HepG2 (cell line): ENCODE measurements around the gene KARS1. TPM values are rescaled to one million over a fixed set of nuclear protein-coding genes. Genes with fewer than 3 reads are reported as not detected.

Source experiments
- CBX5 ChIP-seq: sonication (generic); formaldehyde crosslinking; IDR thresholded peaks from 2 replicates; pipeline ENCODE4 v1.4.0; 2020; ENCODE audit warnings: missing genetic modification reagents, borderline replicate concordance
- CHD4 ChIP-seq: fragments of 200-600 bp; sonication (generic); IDR thresholded peaks from 2 replicates; pipeline ENCODE4 v1.7.0; 2017; ENCODE audit warnings: mild to moderate bottlenecking, low read length, borderline replicate concordance
- FOXK1 ChIP-seq: sonication (generic); formaldehyde crosslinking; IDR thresholded peaks from 2 replicates; pipeline ENCODE4 v1.4.0; 2020; ENCODE audit warnings: low read depth, missing genetic modification reagents, borderline replicate concordance
- FOXP1 ChIP-seq, 2 experiments: fragments of 450-650 bp in 1 of 2; IDR thresholded peaks; 2 replicates each; pipeline ENCODE4 v1.6.1; 2017 to 2018; ENCODE audit warnings: antibody characterized with exemption in 1 of 2
- HDAC2 ChIP-seq: sonication (generic); formaldehyde crosslinking; IDR thresholded peaks from 2 replicates; pipeline ENCODE4 v1.4.0; 2020; ENCODE audit warnings: missing genetic modification reagents
- IRX3 ChIP-seq: sonication (generic); formaldehyde crosslinking; IDR thresholded peaks from 2 replicates; pipeline ENCODE4 v1.8.1; 2023; ENCODE audit warnings: mild to moderate bottlenecking, low read depth, missing genetic modification reagents, borderline replicate concordance
- KDM5B ChIP-seq: sonication (generic); formaldehyde crosslinking; IDR thresholded peaks from 2 replicates; pipeline ENCODE4 v1.4.0; 2020; ENCODE audit warnings: missing genetic modification reagents, mild to moderate bottlenecking, borderline replicate concordance
- KLF16 ChIP-seq, 2 experiments: sonication (generic) in 1 of 2; formaldehyde crosslinking in 1 of 2; IDR thresholded peaks; 2 replicates each; pipeline versions ENCODE4 v1.6.1 to v1.8.0; 2016 to 2023; ENCODE audit warnings: missing genetic modification reagents in 2 of 2, missing compliant biosample characterization in 1 of 2
- MEIS2 ChIP-seq: sonication (generic); formaldehyde crosslinking; IDR thresholded peaks from 2 replicates; pipeline ENCODE4 v1.9.0; 2021; ENCODE audit warnings: mild to moderate bottlenecking, missing genetic modification reagents
- PREB ChIP-seq: sonication (generic); formaldehyde crosslinking; IDR thresholded peaks from 2 replicates; pipeline ENCODE4 v1.4.0; 2020; ENCODE audit warnings: missing genetic modification reagents
- RBM39 ChIP-seq: fragments of 200-400 bp; formaldehyde crosslinking; IDR thresholded peaks from one replicate; pipeline ENCODE4 v1.6.1; 2018; ENCODE audit warnings: antibody characterized with exemption, mild to moderate bottlenecking, low read depth, low read length; ENCODE audit not compliant: poor library complexity, severe bottlenecking
- RFX5 ChIP-seq: IDR thresholded peaks from 2 replicates; pipeline ENCODE4 v1.6.1; 2011; ENCODE audit warnings: low read depth, low read length, improper control_type of control experiment
- SALL1 ChIP-seq: sonication (generic); formaldehyde crosslinking; IDR thresholded peaks from 2 replicates; pipeline ENCODE4 v1.8.0; 2022; ENCODE audit warnings: mild to moderate bottlenecking, missing genetic modification reagents
- ZBTB43 ChIP-seq: sonication (generic); formaldehyde crosslinking; conservative IDR thresholded peaks from 2 replicates; pipeline ENCODE4 v1.4.0; 2020; ENCODE audit warnings: missing genetic modification reagents
- ZBTB8A ChIP-seq: sonication (generic); formaldehyde crosslinking; IDR thresholded peaks from 2 replicates; pipeline ENCODE4 v1.4.0; 2020; ENCODE audit warnings: mild to moderate bottlenecking, low read depth, missing genetic modification reagents, borderline replicate concordance
- ZNF10 ChIP-seq: sonication (generic); formaldehyde crosslinking; IDR thresholded peaks from 2 replicates; pipeline ENCODE4 v1.4.0; 2020; ENCODE audit warnings: mild to moderate bottlenecking, low read depth, missing genetic modification reagents, borderline replicate concordance
- ZNF143 ChIP-seq: sonication (generic); formaldehyde crosslinking; IDR thresholded peaks from 2 replicates; pipeline ENCODE4 v1.4.0; 2020; ENCODE audit warnings: missing genetic modification reagents
- ZNF431 ChIP-seq: sonication (generic); formaldehyde crosslinking; IDR thresholded peaks from 2 replicates; pipeline ENCODE4 v1.9.0; 2022; ENCODE audit warnings: missing genetic modification reagents, low read depth, mild to moderate bottlenecking, borderline replicate concordance
- ZNF619 ChIP-seq: sonication (generic); formaldehyde crosslinking; IDR thresholded peaks from 2 replicates; pipeline ENCODE4 v1.4.0; 2020; ENCODE audit warnings: mild to moderate bottlenecking, missing genetic modification reagents
- ZNF724P ChIP-seq: sonication (generic); formaldehyde crosslinking; IDR thresholded peaks from 2 replicates; pipeline ENCODE4 v1.8.0; 2022; ENCODE audit warnings: missing genetic modification reagents, borderline replicate concordance
- ZNF816 ChIP-seq: sonication (generic); formaldehyde crosslinking; IDR thresholded peaks from 2 replicates; pipeline ENCODE4 v1.8.0; 2022; ENCODE audit warnings: missing genetic modification reagents, mild to moderate bottlenecking, borderline replicate concordance
- ZZZ3 ChIP-seq: sonication (generic); formaldehyde crosslinking; IDR thresholded peaks from 2 replicates; pipeline ENCODE4 v1.4.0; 2020; ENCODE audit warnings: missing genetic modification reagents, mild to moderate bottlenecking, borderline replicate concordance
- polyA plus RNA-seq, 8 experiments: library from polyadenylated mRNA; depleted of rRNA in 3 of 8; stranded (reverse) in 7 of 8; unstranded in 1 of 8; fragments of >200 nt; fragmentation: Illumina TruSeq in 4 of 8; extraction: Trizol in 4 of 8; gene quantifications; 2 replicates each; pipeline versions ENCODE4 v1.2.1 to v1.2.3, GENCODE V29; 2011 to 2016; ENCODE audit warnings: low read depth in 4 of 8, missing spikeins in 1 of 8, mixed read lengths in 1 of 8; ENCODE audit not compliant: insufficient read depth in 1 of 8
- total RNA-seq, 5 experiments: library from RNA; depleted of rRNA; stranded (reverse); fragments of >200 nt; fragmentation: Illumina TruSeq; extraction: Trizol; gene quantifications; 2 replicates each; pipeline ENCODE4 v1.2.3, GENCODE V29; 2016; ENCODE audit warnings: low read depth in 1 of 5
- TF ChIP-seq, protein P1 (sequence below): sonication (generic); formaldehyde crosslinking; IDR thresholded peaks from 2 replicates; pipeline ENCODE4 v1.4.0; 2020; ENCODE audit warnings: missing genetic modification reagents, mild to moderate bottlenecking, borderline replicate concordance

KARS1 gene
- total and polyA plus RNA-seq, 2 of the 13 experiments (the other 11 are each of a cell fraction or from before 2014, with no cell fraction given) = 141 to 276 TPM

- TF ChIP-seq, protein P1, sequence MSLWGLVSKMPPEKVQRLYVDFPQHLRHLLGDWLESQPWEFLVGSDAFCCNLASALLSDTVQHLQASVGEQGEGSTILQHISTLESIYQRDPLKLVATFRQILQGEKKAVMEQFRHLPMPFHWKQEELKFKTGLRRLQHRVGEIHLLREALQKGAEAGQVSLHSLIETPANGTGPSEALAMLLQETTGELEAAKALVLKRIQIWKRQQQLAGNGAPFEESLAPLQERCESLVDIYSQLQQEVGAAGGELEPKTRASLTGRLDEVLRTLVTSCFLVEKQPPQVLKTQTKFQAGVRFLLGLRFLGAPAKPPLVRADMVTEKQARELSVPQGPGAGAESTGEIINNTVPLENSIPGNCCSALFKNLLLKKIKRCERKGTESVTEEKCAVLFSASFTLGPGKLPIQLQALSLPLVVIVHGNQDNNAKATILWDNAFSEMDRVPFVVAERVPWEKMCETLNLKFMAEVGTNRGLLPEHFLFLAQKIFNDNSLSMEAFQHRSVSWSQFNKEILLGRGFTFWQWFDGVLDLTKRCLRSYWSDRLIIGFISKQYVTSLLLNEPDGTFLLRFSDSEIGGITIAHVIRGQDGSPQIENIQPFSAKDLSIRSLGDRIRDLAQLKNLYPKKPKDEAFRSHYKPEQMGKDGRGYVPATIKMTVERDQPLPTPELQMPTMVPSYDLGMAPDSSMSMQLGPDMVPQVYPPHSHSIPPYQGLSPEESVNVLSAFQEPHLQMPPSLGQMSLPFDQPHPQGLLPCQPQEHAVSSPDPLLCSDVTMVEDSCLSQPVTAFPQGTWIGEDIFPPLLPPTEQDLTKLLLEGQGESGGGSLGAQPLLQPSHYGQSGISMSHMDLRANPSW (CRISPR knock-in tag) = no peak
- TF ChIP-seq SALL1 (CRISPR knock-in tag) (no peak; the same call in 1 of the 2 replicates), ZNF724P (CRISPR knock-in tag) (0 out of 2 replicates have a peak, but pooled peaks have one; percentile 37), KLF16 (CRISPR knock-in tag; IDR thresholded peaks at IDR 0.05) (0 out of 4 replicates have a peak, but pooled peaks of 1 of the 2 experiments have one; percentile 13), FOXK1 (CRISPR knock-in tag) (peak; percentile 55; the same call in 1 of the 2 replicates), FOXP1 (IDR thresholded peaks at IDR 0.05) (no peak), FOXP1 (CRISPR knock-in tag; IDR thresholded peaks at IDR 0.05) (no peak), HDAC2 (CRISPR knock-in tag) (no peak), ZBTB43 (CRISPR knock-in tag) (peak; percentile 83), CHD4 (peak; percentile 72; the same call in 1 of the 2 replicates), ZNF10 (CRISPR knock-in tag) (no peak), CBX5 (CRISPR knock-in tag) (no peak), PREB (no peak), ZNF431 (CRISPR knock-in tag) (0 out of 2 replicates have a peak, but pooled peaks have one; percentile 18), ZBTB8A (CRISPR knock-in tag) (no peak), RFX5 (no peak), RBM39 (no peak), IRX3 (no peak), MEIS2 (0 out of 2 replicates have a peak, but pooled peaks have one; percentile 53), KDM5B (CRISPR knock-in tag) (peak; percentile 22; the same call in 1 of the 2 replicates), ZNF619 (CRISPR knock-in tag) (0 out of 2 replicates have a peak, but pooled peaks have one; percentile 39), ZZZ3 (CRISPR knock-in tag) (no peak), ZNF143 (CRISPR knock-in tag) (no peak), ZNF816 (no peak)
Observed at GRCh38 chr16:75593825-75594820, 53.3 kb downstream of the KARS1 start (continued).
